ENCODE data around the gene CDH4. TPM values are rescaled to one million over a fixed set of nuclear protein-coding genes. Genes with fewer than 3 reads are reported as not detected.

CDH4 gene
- total and polyA plus RNA-seq, 9 donors: 0.12 to 4.4 (median 0.36) TPM

- Histone ChIP-seq H3K4me3 (no peak overlapping the region), H3K27ac (no peak overlapping the region), H3K27me3 (no peaks in the 10 kb centered on the region), H3K9me3 (no peaks in the 10 kb centered on the region), H3K4me1 (ENCODE audit: insufficient read depth) (no peaks in the 10 kb centered on the region), H3K36me3 (no peaks in the 10 kb centered on the region)
- WGBS, 3 donors: 82 to 92% (median 90%) methylated on average over 14 of the region's 14 CpGs
- no peak for TF ChIP-seq POLR2A (IDR thresholded peaks at IDR 0.05)
- TF ChIP-seq, protein P1, sequence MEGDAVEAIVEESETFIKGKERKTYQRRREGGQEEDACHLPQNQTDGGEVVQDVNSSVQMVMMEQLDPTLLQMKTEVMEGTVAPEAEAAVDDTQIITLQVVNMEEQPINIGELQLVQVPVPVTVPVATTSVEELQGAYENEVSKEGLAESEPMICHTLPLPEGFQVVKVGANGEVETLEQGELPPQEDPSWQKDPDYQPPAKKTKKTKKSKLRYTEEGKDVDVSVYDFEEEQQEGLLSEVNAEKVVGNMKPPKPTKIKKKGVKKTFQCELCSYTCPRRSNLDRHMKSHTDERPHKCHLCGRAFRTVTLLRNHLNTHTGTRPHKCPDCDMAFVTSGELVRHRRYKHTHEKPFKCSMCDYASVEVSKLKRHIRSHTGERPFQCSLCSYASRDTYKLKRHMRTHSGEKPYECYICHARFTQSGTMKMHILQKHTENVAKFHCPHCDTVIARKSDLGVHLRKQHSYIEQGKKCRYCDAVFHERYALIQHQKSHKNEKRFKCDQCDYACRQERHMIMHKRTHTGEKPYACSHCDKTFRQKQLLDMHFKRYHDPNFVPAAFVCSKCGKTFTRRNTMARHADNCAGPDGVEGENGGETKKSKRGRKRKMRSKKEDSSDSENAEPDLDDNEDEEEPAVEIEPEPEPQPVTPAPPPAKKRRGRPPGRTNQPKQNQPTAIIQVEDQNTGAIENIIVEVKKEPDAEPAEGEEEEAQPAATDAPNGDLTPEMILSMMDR (IDR thresholded peaks at IDR 0.05): no peak
- no peak for TF ChIP-seq EP300 (IDR thresholded peaks at IDR 0.05)
- no peak for DNase-seq
- intact Hi-C loops (cut with DNase I): no loop called here
Observed at GRCh38 chr20:61828891-61829290, 576.8 kb downstream of the CDH4 start.

DNA sequence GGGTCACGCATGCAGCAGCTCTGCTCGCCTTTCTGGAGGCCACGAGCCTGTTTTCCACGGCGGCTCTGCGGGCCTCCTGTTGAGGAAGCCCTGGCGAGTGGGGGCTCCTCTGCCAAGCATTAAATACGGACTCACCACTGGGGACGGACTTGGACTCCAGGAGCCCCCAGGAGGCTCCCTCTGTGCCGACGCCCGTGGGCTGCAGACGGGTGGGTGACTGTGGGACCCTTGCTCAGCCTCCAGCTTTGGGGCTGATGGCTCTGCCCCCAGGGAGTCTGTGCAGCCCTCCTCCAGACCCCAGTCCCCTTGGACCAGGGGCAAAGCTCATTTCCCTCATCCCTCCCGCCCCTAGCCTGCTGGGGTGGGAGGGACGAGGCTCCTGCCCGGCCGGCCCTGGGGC, 577.5 kb downstream of the CDH4 start:
- WGBS, 3 donors: 75 to 89% (median 77%) methylated on average over 17 of the region's 17 CpGs
- intact Hi-C loops (cut with DNase I): no loop called here
- Histone ChIP-seq H3K27me3 (no peaks in the 10 kb centered on the region), H3K36me3 (no peaks in the 10 kb centered on the region), H3K4me3 (no peak overlapping the region), H3K9me3 (no peaks in the 10 kb centered on the region), H3K4me1 (ENCODE audit: insufficient read depth) (no peaks in the 10 kb centered on the region), H3K27ac (no peak overlapping the region)
- no peak for DNase-seq
- TF ChIP-seq, protein P1 (IDR thresholded peaks at IDR 0.05): no peak
- TF ChIP-seq POLR2A (IDR thresholded peaks at IDR 0.05) (no peak), EP300 (IDR thresholded peaks at IDR 0.05) (no peak)

DNA sequence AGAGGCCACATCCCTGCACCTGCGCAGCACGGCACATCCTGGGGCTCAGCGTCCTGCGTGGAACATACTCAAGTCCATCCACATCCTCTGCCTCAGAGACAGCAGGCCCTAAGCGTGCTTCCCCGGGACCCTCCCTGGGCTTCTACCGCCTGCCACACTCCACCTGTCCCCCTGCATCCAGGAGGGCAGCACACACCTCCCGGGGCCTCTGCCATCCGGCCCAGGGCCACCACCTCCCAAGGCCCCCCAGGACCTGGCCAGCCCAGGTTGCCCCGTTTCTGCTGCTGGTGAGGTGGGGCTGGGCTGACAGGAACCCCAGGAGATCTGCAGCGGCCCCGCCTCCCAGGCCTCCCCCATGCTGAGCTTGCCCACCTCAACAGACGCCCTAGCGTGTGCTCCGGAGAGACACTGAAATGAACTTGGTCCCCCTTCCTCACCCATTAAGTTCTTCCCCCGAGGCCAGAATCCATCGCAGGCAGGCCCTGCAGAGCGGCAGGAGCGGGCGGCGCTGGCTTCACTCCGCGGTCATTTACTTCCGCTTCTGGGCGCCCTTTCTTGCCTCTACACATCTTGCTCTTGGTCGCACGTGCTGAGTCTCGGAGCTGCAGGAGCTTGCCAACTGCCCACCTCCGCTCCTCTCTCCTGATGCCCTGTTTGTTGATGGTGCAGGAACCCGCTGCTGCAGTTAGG, 578.3 kb downstream of the CDH4 start:
- TF ChIP-seq, protein P1 (IDR thresholded peaks at IDR 0.05): no peak
- no peak for TF ChIP-seq EP300 (IDR thresholded peaks at IDR 0.05)
- intact Hi-C loops (cut with DNase I): loop anchor here in 1 of 4 donors (10.0 kb wide), 1 partner anchor 1604 kb away; no protein-coding TSS in a partner anchor
- no peak overlapping the region for H3K27ac ChIP-seq
- no peaks in the 10 kb centered on the region for H3K9me3 ChIP-seq
- no peaks in the 10 kb centered on the region for H3K27me3 ChIP-seq
- no peaks in the 10 kb centered on the region for H3K4me1 ChIP-seq (ENCODE audit: insufficient read depth)
- no peak for DNase-seq
- no peak overlapping the region for H3K4me3 ChIP-seq
- no peaks in the 10 kb centered on the region for H3K36me3 ChIP-seq
- WGBS, 3 donors: 85 to 91% (median 89%) methylated on average over 30 of the region's 30 CpGs

DNA sequence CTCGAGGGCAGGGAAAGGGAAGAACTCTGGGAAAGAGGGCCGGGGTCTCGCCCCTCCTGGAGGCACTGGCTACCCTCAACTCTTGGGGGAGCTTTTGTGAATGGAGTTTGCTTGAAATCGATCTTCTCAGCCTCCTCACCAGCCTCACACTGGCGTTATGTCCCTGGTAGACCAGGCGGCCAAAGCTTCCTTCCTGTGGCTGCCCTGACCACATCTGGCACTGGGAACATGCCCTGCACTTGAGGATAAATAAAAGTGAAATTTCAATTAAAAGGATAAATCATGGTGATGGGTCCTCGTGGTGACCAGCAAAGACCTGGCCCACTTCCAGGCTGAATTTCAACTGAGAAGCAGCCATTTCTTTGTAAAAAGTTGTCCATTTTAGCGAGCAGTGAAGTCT, 578.9 kb downstream of the CDH4 start:
- Histone ChIP-seq H3K27me3 (no peaks in the 10 kb centered on the region), H3K9me3 (no peaks in the 10 kb centered on the region), H3K27ac (no peak overlapping the region), H3K4me3 (no peak overlapping the region), H3K4me1 (ENCODE audit: insufficient read depth) (no peaks in the 10 kb centered on the region), H3K36me3 (no peaks in the 10 kb centered on the region)
- TF ChIP-seq EP300 (IDR thresholded peaks at IDR 0.05): no peak
- intact Hi-C loops (cut with DNase I): loop anchor here in 1 of 4 donors (10.0 kb wide), 1 partner anchor 1604 kb away; no protein-coding TSS in a partner anchor
- WGBS, 3 donors: 74 to 79% (median 75%) methylated on average over 8 of the region's 8 CpGs
- DNase-seq: no peak

- H3K9me3 ChIP-seq: no peaks in the 10 kb centered on the region
- no peaks in the 10 kb centered on the region for H3K36me3 ChIP-seq
- no peak overlapping the region for H3K27ac ChIP-seq
- H3K27me3 ChIP-seq: no peaks in the 10 kb centered on the region
- no peak for TF ChIP-seq EP300 (IDR thresholded peaks at IDR 0.05)
- TF ChIP-seq, protein P1 (IDR thresholded peaks at IDR 0.05): no peak
- no peak for TF ChIP-seq POLR2A (IDR thresholded peaks at IDR 0.05)
- no peak for DNase-seq
- H3K4me1 ChIP-seq (ENCODE audit: insufficient read depth): no peaks in the 10 kb centered on the region
- intact Hi-C loops (cut with DNase I): loop anchor here in 1 of 4 donors (10.0 kb wide), 1 partner anchor 1603 kb away; no protein-coding TSS in a partner anchor
- WGBS, 3 donors: 83 to 92% (median 85%) methylated on average over 2 of the region's 2 CpGs
- H3K4me3 ChIP-seq: no peak overlapping the region
Observed at GRCh38 chr20:61832181-61832580, 580.1 kb downstream of the CDH4 start.

All from ovary (tissue), 9 donors.